ENCODE data around the gene PPP4R3B. TPM values are rescaled to one million over a fixed set of nuclear protein-coding genes. Genes with fewer than 3 reads are reported as not detected.
A peak's percentile ranks its signal among the peaks of the same experiment; 100 is the strongest.
"Not testable (repeated sequence)": the region's sequence is repeated elsewhere in the genome, so short reads cannot be mapped to it uniquely, and the experiment has no call there.

Gene PPP4R3B
- 58.3 and 58.6 TPM in 2 replicates for total RNA-seq (2014; rRNA removed; shearing (Covaris generic))

DNA sequence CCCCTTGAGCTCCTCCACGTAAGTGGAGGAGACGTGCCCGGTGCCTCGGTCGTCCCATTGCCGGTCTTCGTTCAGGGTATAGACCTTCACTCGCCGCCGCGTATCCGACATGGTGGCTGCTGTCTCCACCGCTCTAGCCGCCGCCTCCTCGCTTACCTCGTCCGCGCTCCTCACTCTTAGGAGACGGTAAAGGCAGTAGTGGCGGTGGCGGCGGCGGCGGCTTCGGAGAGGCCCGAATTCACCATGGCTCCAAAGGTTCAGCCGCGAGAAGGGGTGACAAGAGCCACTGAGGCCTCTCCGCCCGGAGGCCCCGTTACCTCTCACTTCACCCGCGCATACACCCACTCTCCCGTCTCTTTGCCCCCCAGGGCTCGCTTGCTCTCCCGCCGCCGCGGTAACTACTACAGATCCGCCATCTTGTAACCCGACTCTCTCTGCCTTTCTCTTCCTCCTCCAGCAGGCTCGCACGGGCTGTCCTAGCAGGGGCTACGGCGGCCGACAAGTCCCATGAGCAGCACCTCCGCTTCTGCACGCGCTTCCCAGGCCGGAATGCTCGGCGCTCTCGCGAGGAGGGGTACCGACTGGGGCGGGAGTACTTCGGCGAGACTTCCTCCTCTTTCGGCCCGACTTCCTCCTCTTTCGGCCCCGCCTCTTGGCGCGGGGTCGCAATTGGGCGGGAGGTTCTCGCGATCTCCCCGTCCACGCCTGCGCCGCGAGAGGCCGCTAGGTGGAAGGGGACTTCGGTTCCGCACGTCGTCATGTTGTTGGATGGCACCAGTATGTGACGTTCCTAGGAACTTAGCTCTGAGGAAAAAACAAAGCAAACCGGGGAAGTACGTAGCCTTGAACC lies at the start of gene PPP4R3B:
Gene PPP4R3B, minus strand, starts transcription at position 448 of the 850 bp plus-strand sequence. Its CDS starts 337 bp downstream, at position 111.
- peak; percentile 99 for DNase-seq (ENCODE audit: low spot score)

DNA sequence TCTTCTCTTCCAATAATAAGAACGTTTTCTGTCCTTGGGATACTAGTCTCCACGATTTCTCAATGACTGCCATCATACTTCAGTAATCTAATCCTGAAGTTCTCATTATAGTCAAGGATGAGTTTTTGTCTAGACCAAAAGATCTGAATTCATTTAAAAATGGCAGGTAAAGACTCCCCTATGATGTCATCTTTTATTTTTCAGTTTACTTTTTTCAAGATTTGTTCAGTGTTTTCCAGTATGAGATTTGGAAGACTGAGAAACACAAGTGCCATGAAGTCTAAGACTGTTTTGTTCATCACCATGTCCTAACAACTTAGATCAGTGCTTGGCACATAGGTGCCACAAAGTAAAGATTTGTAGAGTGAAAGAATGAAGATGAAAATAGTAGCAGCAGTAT lies 35.8 kb upstream of the PPP4R3B start:
- no peak for DNase-seq (ENCODE audit: low spot score)

DNA sequence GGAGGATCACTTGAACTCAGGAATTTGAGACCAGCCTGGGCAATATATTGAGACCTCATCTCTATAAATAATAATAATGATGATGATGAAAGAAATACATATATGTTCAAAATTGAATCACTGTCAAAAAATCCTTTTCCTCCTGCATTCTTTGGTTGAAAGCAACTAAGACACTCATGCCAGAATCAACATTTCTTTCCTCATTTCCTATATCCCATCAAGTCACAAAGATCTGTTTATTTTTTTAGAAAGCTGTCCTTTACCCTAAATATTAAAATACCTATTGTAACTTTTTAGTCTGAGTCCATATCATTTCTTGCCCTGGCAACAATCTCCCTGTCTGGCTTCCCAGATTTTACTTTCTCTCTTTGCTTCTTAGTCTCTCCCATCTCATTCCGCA lies 31.8 kb upstream of the PPP4R3B start:
- no peak for DNase-seq (ENCODE audit: low spot score)

DNA sequence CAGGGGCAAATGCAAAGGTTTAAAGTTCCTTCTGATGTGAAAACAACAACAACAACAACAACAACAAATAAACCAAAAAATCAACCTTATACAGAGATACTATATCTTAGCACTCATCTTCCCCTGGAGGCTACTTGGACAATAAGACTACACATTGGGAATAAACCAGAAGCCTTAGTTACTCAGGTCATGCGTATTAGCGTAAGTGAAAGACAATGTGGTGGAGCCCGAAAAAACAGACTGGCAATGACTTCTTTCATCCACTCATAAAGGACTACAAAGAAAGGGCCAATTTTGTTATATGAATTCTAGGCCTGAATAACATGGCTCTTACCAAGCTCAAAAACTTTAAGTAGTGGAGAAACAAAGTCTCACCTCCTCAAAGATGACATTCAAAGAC lies 19.4 kb upstream of the PPP4R3B start:
- DNase-seq (ENCODE audit: low spot score), result no peak

DNA sequence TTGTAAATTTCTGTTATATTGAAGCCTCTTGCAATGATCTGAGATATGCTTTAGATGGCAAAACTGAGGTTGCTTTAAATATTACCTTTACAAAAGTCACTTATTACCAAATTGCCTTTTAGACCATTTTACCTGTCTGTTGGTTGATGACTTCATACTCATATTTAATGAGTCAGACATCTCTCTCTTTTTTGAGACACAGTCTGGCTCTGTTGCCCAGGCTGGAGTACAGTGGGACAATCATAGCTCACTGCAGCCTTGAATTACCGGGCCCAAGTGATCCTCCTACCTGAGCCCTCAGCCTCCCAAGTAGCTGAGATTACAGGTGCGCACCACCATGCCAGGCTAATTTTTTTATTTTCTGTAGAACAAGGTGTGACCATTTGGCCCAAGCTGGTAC lies 11.5 kb upstream of the PPP4R3B start:
- no peak for DNase-seq (ENCODE audit: low spot score)

DNA sequence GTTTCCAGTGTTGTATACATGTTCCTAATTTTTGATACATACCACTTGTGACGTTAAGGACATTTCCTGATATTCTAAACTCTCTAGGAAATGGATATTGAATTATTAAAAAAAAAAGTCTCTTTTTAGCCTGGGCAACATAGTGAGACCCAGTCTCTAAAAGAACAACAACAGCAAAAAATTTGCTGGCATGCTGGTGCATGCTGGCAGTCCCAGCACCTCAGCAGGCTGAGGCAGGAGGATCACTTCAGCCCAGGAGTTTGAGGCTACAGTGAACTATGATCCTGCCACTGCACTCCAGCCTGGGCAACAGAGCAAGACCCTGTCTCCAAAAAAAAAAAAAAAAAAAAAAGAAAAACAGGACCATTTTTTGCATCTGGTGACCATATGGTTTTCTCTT lies 10.5 kb upstream of the PPP4R3B start:
- DNase-seq (ENCODE audit: low spot score), result no peak

DNA sequence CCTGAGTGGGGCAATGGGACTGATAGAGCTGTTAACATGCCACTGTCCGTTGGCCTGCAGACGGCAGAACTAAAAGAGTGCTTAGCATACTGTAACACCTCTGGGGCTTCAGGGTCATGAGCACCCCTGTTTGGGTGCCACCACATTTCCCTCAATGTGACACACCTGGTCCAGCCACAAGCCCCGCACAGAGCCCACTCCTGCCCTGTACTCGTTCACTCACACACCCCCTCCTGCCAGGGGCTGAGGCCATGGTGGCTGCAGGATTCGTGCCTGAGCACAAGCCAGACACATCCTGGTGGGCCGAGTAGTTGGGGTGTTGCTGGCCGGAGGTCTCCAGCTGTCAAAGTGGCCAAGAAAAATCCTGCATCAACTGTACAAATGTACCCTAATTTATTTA lies 4.4 kb upstream of the PPP4R3B start:
- DNase-seq (ENCODE audit: low spot score), result no peak

DNA sequence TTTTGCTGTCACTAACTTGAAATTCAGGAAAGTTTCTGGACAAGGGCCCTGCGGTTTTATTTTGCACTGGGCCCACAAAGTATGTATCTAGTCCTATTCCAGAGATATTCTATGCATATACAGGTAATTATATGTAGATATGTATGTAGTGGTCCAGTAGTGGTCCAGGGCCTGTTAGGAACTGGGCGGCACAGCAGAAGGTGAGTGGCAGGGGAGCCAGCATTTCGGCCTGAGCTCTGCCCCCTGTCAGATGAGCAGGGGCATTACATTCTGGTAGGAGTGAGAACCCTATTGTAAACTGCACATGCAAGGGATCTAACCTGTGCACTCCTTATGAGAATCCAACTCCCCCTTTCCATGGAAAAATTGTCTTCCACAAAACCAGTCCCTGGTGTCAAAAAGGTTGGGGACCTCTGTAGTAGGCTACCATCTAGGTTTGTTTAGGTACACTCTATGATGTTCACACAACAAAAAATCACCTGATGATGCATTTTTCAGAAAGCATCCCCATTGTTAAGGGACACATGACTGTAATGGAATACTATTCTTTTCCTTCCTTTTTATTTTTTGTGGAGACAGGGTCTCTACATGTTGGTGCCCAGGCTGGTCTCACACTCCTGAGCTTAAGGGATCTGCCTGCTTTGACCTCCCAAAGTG lies 2.8 kb upstream of the PPP4R3B start:
- no peak for DNase-seq (ENCODE audit: low spot score)

DNA sequence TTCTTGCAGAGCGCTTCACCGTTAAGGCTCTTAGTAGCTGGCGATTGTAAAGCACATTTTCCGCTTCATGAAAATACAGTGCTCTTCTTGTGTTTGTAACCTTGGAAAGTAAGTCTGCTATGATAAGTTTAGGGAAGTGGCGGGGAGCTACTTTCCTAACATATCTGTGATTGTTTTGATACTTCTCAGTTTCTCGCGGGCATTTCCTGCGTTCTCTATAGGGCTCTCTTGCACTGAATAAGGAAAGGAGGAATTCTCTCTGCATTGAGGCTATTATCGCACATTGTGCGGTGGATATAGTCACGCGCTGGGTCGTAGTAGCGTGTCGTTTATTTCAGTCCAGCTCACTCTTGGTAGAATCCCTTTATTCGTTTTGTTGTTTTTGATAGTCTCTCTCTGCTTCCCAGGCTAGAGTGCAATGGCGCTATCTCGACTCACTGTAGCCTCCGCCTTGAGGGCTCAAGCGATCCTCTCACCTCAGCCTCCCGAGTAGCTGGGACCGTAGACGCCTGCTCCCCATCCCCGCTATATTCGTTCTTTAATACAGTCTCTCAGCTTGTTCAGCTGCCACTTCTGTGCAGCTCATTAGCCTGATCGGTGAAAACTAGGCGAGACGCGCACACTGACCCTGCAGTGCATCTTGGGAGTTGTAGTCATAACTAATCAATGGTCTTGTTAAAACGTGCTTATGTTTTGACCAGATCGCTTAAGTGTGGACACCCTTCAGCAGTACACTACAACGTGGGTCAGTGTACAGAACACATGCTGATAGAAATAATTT lies 1.0 kb upstream of the PPP4R3B start:
- DNase-seq (ENCODE audit: low spot score), result peak; percentile 45

DNA sequence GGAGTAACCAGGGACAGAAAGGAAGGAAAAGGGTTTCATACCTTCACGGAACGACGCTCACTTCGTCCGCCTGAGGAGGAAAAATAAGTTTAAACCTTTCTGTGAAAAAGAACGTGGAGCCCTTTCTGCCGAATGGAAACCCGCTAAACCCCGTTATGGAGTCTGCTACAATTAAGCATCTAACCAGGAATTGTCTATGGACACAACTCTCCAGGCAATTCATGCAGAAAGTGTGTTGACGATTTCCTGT lies 528 bp upstream of the PPP4R3B start:
- DNase-seq (ENCODE audit: low spot score), result no peak

DNA sequence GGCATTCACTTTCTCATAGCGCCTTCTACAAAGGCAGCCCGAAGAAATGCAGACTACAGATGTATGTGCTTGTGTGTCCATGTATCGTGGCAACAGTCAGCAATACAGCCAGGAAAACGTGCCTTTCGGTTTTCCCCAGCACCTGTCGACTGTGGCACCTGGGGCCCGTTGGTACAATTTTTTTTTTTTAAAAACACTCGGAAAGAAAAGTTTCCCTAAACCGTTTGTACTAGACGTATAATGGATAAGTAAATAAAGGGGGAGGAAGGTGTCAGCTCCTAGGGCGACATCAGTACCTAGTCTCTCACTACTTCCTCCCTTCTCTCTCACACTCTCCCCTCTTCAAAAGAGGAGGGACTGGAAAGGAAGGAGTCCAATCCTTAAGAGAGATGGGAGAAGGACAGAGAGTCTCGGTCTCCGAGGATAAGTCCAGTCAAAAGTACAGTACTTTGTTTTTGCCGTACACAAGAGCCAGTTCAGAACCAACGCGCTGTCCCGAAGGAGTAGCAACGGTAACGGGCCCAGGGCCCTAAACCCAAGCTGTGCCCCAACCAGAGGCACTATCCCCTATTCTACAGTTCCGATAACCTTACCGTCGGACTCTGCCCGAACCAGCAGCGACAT lies 759 bp downstream of the PPP4R3B start:
- DNase-seq (ENCODE audit: low spot score), result peak; percentile 55

DNA sequence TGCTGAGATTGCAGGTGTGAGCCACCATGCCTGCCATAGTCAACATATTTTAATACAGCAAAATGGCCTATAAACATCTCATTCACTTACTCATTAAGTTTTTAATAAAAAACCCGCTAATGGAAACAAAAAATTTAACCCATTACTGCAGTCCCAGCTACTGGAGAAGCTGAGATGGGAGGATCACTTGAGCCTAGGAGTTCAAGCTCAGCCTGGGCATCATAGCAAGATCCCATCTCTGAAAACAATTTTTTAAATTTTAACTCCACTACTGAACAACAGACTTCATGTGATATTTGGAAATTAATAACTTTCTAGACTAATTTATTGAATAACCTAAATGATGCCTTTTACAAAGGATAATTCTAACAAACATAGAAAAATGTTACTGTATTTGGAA lies 5.4 kb downstream of the PPP4R3B start:
- no peak for DNase-seq (ENCODE audit: low spot score)

DNA sequence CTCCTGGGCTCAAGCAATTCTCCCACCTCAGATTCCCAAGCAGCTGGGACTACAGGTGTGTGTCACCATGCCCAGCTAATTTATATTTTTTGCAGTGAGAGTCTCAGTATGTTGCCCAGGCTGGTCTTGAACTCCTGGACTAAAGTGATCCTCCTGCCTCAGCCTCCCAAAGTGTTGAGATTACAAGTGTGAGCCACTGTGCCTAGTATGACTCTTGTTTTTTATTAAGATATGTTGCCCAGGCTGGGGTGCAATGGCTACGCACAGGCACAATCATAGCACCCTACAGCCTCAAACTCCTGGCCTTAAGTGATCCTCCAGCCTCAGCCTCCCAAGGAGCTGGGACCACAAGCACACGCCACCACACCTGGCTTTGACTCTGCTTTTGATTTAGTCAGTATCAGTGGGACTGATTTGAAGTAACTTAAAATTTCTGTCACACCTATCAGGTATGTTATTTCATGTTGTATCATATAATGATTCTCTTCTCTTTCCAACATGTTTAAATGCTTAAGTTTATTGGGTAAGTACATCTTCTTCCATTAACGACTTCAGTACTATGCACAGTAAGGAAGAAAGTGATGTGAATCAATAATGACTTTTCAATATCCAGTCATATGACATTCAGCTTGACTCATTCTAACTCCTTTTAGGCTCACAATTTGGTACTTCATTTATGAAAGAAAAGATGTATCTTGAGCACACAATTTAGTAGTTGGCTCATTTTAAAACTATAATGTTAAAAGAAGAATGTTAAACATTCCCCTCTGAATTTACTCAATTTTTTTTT lies 6.3 kb downstream of the PPP4R3B start:
- no peak for DNase-seq (ENCODE audit: low spot score)

DNA sequence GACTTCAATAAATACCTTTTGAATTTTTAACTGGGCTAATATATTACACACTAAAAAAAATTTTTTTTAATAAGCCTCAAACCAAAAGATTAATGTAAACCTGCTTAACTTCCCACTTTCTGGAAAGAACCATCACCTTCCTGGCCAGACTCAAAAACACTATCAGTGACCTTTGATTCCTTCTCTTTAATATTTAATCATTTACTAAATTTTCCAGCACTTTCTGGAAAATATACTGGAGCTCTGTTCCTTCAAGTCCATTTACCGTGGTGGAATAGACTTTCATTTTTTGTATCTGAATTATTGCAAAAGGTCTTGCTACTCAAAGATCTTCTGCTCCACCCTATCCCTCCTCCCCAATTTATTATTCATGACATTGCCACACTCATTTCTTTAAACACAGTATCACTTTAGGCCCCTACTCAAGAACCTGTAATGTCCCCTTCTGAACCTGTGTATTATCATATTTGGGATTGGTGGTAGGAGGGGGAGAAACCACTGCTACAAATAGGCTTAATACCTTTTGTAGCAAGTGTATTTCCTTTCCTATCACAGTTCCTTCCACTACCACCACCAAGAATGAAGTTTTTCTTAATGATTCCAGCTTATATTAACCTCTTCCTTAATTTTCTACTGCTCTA lies 7.4 kb downstream of the PPP4R3B start:
- DNase-seq (ENCODE audit: low spot score), result no peak

DNA sequence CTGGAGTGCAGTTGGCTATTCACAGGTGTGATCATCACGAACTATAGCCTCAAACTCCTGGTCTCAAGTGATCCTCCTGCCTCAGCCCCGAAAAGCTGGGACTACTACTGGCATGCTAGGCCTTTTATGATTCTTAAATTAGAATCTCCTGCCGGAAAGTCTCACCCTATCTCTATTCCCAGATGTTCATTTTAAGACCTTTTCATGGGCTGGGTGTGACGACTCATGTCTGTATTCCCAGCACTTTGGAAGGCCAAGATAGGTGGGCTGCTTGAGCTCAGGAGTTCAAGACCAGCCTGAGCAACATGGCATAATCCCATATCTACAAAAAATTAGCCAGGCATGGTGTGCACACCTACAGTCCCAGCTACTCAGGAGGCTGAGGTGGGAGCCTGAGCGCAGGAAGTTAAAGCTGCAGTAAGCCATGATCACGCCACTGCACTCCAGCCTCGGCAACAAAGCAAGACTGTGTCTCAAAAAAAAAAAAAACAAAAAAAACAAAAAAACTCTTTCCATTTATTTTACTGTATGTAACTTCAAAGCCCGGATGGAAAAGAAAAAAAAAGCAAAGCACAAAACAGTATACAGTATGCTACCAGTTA lies 8.1 kb downstream of the PPP4R3B start:
- no peak for DNase-seq (ENCODE audit: low spot score)

DNA sequence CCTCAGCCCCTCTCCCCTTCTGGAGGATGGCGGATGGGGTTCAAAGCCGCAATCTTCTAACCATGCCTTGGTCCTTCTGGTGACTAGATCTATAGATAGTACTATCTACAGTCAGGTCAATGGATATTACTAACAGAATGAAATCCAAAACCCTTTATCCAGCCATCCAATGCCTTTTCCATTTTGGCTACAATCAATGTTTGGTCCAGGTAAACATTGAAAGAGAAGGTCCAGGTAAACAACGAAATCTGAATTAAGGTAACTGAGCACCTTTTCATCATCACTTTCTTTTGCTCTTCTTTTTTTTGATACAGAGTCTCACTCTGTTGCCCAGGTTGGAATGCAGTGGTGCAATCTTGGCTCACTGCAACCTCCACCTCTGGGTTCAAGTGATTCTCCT lies 9.7 kb downstream of the PPP4R3B start:
- no peak for DNase-seq (ENCODE audit: low spot score)

DNA sequence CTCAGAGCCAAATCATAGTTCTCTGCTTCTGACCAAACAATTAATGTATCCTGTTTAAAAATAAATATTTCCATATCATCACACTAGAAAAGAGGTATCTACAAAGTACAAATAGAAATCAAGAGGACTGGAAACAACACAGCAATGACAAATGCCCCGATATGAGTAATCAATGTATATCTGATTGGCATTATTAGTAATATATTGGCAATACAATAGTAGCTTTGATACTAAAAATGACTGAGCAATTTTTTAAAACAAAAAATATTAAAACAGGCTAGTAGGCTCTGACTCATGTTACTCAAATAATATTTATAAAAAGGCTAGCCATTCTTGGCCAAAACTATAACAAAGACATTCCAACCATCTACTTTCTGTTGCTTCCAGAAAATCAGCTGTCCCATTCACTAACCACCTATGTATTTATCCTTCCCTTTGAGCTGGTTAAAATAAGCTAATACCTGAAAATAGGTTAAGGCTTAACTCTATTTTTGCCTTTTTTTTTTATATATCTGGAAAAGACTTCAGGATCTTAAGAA lies 13.3 kb downstream of the PPP4R3B start:
- DNase-seq (ENCODE audit: low spot score), result no peak

DNA sequence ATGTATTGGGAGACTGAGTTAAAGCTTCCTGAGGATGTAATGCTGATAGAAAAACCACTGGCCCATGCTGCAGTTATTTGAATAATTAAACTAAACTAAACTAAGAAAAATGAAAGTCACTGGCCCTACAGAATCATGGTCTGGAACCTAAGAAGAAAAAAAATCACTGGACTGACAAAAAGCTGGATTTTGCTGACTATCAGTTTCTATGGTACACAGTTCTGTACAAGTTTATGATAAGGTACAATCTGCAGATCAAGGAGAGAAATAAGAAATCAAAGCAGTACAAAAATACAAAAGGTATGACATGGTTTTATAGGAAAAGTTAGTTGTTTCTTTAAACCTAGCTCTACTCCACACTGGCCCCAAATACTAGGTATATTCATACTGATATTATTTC lies 15.6 kb downstream of the PPP4R3B start:
- DNase-seq (ENCODE audit: low spot score), result no peak

DNA sequence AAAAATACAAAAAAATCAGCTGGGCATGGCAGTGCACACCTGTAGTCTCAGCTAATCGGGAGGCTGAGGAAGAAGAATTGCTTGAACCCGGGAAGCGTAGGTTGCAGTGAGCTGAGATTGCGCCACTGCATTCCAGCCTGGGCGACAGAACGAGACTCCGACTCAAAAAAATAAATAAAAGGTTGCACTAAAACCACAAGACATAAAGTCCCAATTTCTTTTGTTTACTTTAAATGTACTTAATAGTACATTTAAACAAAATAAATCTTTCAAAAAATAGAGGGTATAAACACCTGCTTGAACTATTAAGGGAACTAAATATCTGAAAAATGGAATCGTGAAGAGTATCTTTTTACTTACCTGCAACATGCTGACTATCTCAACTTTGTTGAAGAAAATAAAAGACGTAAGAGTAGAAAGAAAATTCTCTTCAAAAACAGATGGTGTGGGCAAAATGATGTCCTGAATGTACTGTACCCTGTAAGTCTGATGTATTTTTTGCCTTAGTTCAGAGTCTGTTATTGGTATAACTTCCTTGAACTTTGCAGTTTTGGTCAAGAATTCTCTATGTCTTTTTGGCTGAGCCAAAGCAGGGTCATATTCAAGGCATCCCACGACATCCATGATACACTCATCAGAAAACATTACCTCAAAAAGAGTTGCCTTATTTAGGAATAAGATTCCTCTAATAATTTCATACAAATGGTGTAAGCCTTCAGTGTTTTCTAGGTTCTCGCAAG lies 19.2 kb downstream of the PPP4R3B start:
- no peak for DNase-seq (ENCODE audit: low spot score)

DNA sequence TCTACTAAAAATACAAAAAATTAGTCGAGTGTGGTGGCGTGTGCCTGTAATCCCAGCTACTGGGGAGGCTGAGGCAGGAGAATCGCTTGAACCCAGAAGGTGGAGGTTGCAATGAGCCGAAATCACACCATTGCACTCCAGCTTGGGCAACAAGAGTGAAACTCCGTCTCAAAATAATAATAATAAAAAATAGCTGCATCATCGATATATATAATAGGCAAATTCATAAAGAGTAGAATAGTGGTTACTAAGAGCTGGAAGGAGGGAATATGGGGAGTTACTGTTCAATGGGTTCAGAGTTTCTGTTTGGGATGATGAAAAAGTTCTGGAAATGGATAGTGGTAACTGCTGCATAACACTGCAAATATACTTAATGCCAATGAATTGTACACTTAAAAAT lies 20.6 kb downstream of the PPP4R3B start:
- not testable (repeated sequence) for DNase-seq (ENCODE audit: low spot score)

Data from A172 (cell line).